HCT116 (cell line): ENCODE measurements around the gene SVBP. TPM values are rescaled to one million over a fixed set of nuclear protein-coding genes. Genes with fewer than 3 reads are reported as not detected.
A peak's percentile ranks its signal among the peaks of the same experiment; 100 is the strongest.

Source experiments
- ATAC-seq: fragments of 200-7000 bp; cut with Tn5 transposase; 2 replicates; pipeline ENCODE4 v1.9.1; 2020; ENCODE audit warnings: mild to moderate bottlenecking, moderate library complexity
- Bru-seq: library from RNA; stranded (reverse); fragments of 400-500 nt; gene quantifications from one replicate; lab custom pipeline; 2021; lab: Mats Ljungman, UMichigan
- BruChase-seq, 2 experiments: library from RNA; stranded (reverse); fragments of 400-500 nt; gene quantifications; one replicate each; lab custom pipeline; 2021; lab: Mats Ljungman, UMichigan
- BruUV-seq: library from RNA; stranded (reverse); fragments of 400-500 nt; replicated peaks from 2 replicates; lab custom pipeline; 2021; lab: Mats Ljungman, UMichigan
- CTCF ChIA-PET: fragments of 300-600 bp; sonication (Branson Sonifier 250); formaldehyde crosslinking; loops from one replicate; lab custom pipeline; 2021; ENCODE audit warnings: antibody characterized with exemption; lab: Charles Lee
- POLR2A ChIA-PET: fragments of 300-600, 350-600 bp; sonication (Branson Sonifier 250); formaldehyde crosslinking; loops from one replicate; lab custom pipeline; 2021; ENCODE audit warnings: antibody characterized with exemption; lab: Charles Lee
- RAD21 ChIA-PET, 2 experiments: fragments of 300-600 bp; sonication (Branson Sonifier 250); formaldehyde crosslinking; loops; one replicate each; lab custom pipeline; 2023; ENCODE audit warnings: low total read pairs in 2 of 2; ENCODE audit not compliant: uncharacterized antibody in 2 of 2, unreplicated experiment in 2 of 2, low non-redundant PET in 1 of 2; lab: Charles Lee
- DNase-seq: peaks from one replicate; pipeline ENCODE4 v3.0.0-alpha.2; 2010; ENCODE audit warnings: low read depth, low spot score
- H2AFZ ChIP-seq: fragments of 200-600 bp; shearing (Covaris generic), sonication (generic); 2 replicates; pipeline ENCODE4 v1.6.1; 2017; ENCODE audit warnings: low read depth, mixed run types, mixed read lengths, antibody characterized with exemption, low read length; ENCODE audit not compliant: poor library complexity, severe bottlenecking
- H3K27ac ChIP-seq: 2 replicates; pipeline ENCODE4 v1.5.1; 2012; ENCODE audit warnings: low read depth, low read length
- H3K27me3 ChIP-seq: fragments of 200-600 bp; sonication (generic); 2 replicates; pipeline ENCODE4 v1.6.1; 2016; ENCODE audit warnings: mixed run types, low read length, mixed read lengths; ENCODE audit not compliant: insufficient read depth
- H3K36me3 ChIP-seq, 2 experiments: fragments of 200-500 bp in 1 of 2; fragments of 200-600 bp in 1 of 2; sonication (Bioruptor generic) in 1 of 2; sonication (generic) in 1 of 2; 2 replicates each; pipeline versions ENCODE4 v1.5.1 to v1.6.1; 2014 to 2016; ENCODE audit warnings: low read length in 2 of 2, inconsistent platforms in 1 of 2, mixed read lengths in 1 of 2, mixed run types in 1 of 2; ENCODE audit not compliant: insufficient read depth in 2 of 2, control insufficient read depth in 1 of 2
- H3K4me1 ChIP-seq, 2 experiments: fragments of 200-600 bp in 1 of 2; sonication (generic) in 1 of 2; 2 replicates each; pipeline versions ENCODE4 v1.5.1 to v1.6.1; 2012 to 2017; ENCODE audit warnings: low read length in 2 of 2, inconsistent platforms in 1 of 2, mild to moderate bottlenecking in 1 of 2, mixed read lengths in 1 of 2, mixed run types in 1 of 2, moderate library complexity in 1 of 2; ENCODE audit not compliant: insufficient read depth in 2 of 2, control insufficient read depth in 1 of 2
- H3K4me2 ChIP-seq: fragments of 200-600 bp; sonication (generic); 2 replicates; pipeline ENCODE4 v1.6.1; 2017; ENCODE audit warnings: mixed run types, low read length, mixed read lengths
- H3K4me3 ChIP-seq, 2 experiments: fragments of 200-600 bp in 1 of 2; sonication (generic) in 1 of 2; replicated peaks in 1 of 2; 2 replicates each; pipeline ENCODE4 v1.5.1; 2011 to 2016; ENCODE audit warnings: low read length in 2 of 2, control low read depth in 1 of 2, low read depth in 1 of 2, mild to moderate bottlenecking in 1 of 2, mixed read lengths in 1 of 2, mixed run types in 1 of 2
- H3K79me2 ChIP-seq: fragments of 200-600 bp; sonication (generic); 2 replicates; pipeline ENCODE4 v1.6.1; 2017; ENCODE audit warnings: mild to moderate bottlenecking, mixed run types, low read length, moderate library complexity, mixed read lengths; ENCODE audit not compliant: insufficient read depth
- H3K9ac ChIP-seq: fragments of 200-600 bp; sonication (generic); 2 replicates; pipeline ENCODE4 v1.6.1; 2016; ENCODE audit warnings: low read length, mixed read lengths
- H3K9me2 ChIP-seq: fragments of 200-600 bp; sonication (generic), shearing (Covaris generic); 2 replicates; pipeline ENCODE4 v1.6.1; 2017; ENCODE audit warnings: mixed run types, mild to moderate bottlenecking, moderate library complexity; ENCODE audit not compliant: insufficient read depth
- H3K9me3 ChIP-seq, 2 experiments: fragments of 200-500 bp in 1 of 2; fragments of 200-600 bp in 1 of 2; sonication (Bioruptor generic) in 1 of 2; sonication (generic) in 1 of 2; 2 replicates each; pipeline ENCODE4 v1.6.1; 2014 to 2017; ENCODE audit warnings: low read length in 2 of 2, mixed read lengths in 2 of 2, inconsistent platforms in 1 of 2, low read depth in 1 of 2, mild to moderate bottlenecking in 1 of 2, mixed run types in 1 of 2, moderate library complexity in 1 of 2; ENCODE audit not compliant: control insufficient read depth in 1 of 2, insufficient read depth in 1 of 2
- H4K20me1 ChIP-seq: fragments of 200-600 bp; sonication (generic), shearing (Covaris generic); 2 replicates; pipeline ENCODE4 v1.6.1; 2017; ENCODE audit warnings: mixed run types, mild to moderate bottlenecking, moderate library complexity; ENCODE audit not compliant: insufficient read depth
- CBX3 ChIP-seq: IDR thresholded peaks from 2 replicates; pipeline ENCODE4 v1.6.1; 2012; ENCODE audit warnings: low read depth
- ELF1 ChIP-seq: IDR thresholded peaks from 2 replicates; pipeline ENCODE4 v1.6.1; 2012; ENCODE audit warnings: low read depth, borderline replicate concordance
- POLR2AphosphoS5 ChIP-seq: IDR thresholded peaks from 2 replicates; pipeline ENCODE4 v1.6.1; 2011; ENCODE audit warnings: mild to moderate bottlenecking, low read depth, low read length, moderate library complexity
- SP1 ChIP-seq: IDR thresholded peaks from 2 replicates; pipeline ENCODE4 v1.6.1; 2012; ENCODE audit warnings: low read depth
- YY1 ChIP-seq: IDR thresholded peaks from 2 replicates; pipeline ENCODE4 v1.6.1; 2011; ENCODE audit warnings: low read length, low read depth, moderate library complexity, mild to moderate bottlenecking; ENCODE audit not compliant: insufficient replicate concordance; ENCODE audit errors: extremely low read depth
- ZFX ChIP-seq: fragments of 450-650 bp; IDR thresholded peaks from 2 replicates; pipeline ENCODE4 v1.6.1; 2017
- intact Hi-C: fragments of 100-400 bp; cut with micrococcal nuclease; formaldehyde crosslinking; loops from 2 replicates; pipeline ENCODE4 v1.10.0; 2022
- long read RNA-seq: library from polyadenylated mRNA; unstranded; transcript quantifications from one replicate; pipeline ENCODE4 v2.0.0, GENCODE V29; 2021; ENCODE audit not compliant: unreplicated experiment
- polyA plus RNA-seq: library from polyadenylated mRNA; unstranded; fragments of >200 nt; gene quantifications from 2 replicates; pipeline ENCODE4 v1.2.1, GENCODE V29; 2012; ENCODE audit warnings: missing spikeins
- total RNA-seq: library from RNA; stranded (reverse); gene quantifications from one replicate; pipeline ENCODE4 v1.2.1, GENCODE V29; 2021; ENCODE audit not compliant: unreplicated experiment
- TF ChIP-seq, protein P1 (sequence below): IDR thresholded peaks from 2 replicates; pipeline ENCODE4 v1.6.1; 2012

Gene SVBP, protein sequence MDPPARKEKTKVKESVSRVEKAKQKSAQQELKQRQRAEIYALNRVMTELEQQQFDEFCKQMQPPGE
- total RNA-seq = 14.4 TPM
- polyA plus RNA-seq = 9.3 and 14.1 TPM in 2 replicates
- percentile 65 among the genes with signal in this experiment for Bru-seq, nascent RNA
- percentile 59 among the genes with signal in this experiment for BruChase-seq, experiment 1, labeled RNA remaining after a 6-hour chase
- BruChase-seq, experiment 2, labeled RNA remaining after a 2-hour chase = percentile 47 among the genes with signal in this experiment
- long read RNA-seq, transcript SVBP-201 (3 exons, 658 nt) = major isoform, 9 of 12 reads
- long read RNA-seq, partial matches to known transcripts = 1 of 12 reads
- long read RNA-seq, other reads (novel, unspliced or antisense) = 2 of 12 reads

DNA sequence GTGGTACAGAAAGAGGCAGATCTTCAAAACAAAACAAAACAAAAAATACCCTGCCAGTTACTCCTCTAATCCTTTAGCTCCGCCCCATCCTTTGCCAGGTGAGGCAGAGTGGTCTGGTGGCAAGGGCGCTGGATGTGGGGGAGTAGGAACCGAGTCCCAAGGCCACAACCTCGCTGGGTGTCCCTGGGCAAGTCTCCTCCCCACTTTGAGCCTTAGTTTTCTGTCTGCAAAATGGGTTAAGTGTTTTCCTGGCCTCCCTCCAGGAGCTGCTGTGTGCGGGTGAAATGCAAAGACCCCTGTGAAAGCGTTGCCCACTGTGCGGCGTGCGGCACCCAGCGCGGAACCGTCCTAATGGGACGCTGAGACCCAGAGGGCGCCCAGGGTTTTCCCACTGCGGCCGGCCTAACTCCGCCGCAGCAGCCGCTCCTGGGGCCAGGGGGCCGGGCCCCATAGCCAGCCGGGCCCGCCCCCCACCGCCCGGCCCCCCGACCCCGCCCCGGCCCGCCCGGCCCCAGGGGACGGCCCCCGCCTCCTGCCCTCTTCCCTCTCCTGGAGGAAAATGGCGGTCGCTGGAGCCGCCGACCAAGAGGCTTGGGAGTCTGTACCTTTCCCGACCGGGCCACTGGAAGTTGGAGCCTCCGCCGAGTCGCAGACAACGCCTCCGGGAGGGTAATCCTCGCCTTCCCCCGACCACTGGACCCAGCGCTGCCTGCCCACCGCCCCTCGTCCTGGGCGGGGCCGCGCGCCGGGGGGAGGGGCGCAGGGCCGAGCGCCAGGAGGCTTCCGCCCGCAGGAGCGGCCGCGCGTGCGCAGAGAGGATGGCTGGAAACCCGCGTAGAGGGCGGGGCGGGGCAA lies at the start of gene SVBP, which contains the start of gene ERMAP:
Gene SVBP, minus strand, starts transcription at position 813 of the 855 bp plus-strand sequence. CDS start 853 bp downstream, outside the sequence.
Gene ERMAP, plus strand, starts transcription at position 538 of the 855 bp plus-strand sequence. CDS start 13,327 bp downstream, outside the sequence.
- H3K9me2 ChIP-seq = no peaks in the 10 kb centered on the region
- ChIA-PET CTCF (interaction anchor here (1.2 to 1.4 kb wide), 2 partner anchors 29 to 96 kb away, joined by 3 read pairs; partner anchors contain the start of gene ZNF691), RAD21 (interaction anchor here in 1 of 2 experiments (0.7 to 1.6 kb wide), 2 partner anchors 39 to 257 kb away, joined by 3 to 5 read pairs; no protein-coding TSS in a partner anchor), POLR2A (interaction anchor here (0.6 to 3.3 kb wide), 5 partner anchors 9 to 38 kb away, joined by 3 to 14 read pairs (median 5); partner anchors contain the start of gene ZNF691)
- H3K9ac ChIP-seq = peak within 1 kb of the TSS; percentile 85
- peak within 1 kb of the TSS; percentile 92 for H3K27ac ChIP-seq
- H3K36me3 ChIP-seq = no peaks in the 10 kb centered on the region
- H3K79me2 ChIP-seq = 0 out of 2 replicates have a peak, but pooled peaks cover 3% of the 10 kb centered on the region
- BruUV-seq = no TSS peak
- DNase-seq = peak; percentile 64
- H4K20me1 ChIP-seq = no peaks in the 10 kb centered on the region
- peak within 1 kb of the TSS; percentile 97 for H3K4me2 ChIP-seq
- intact Hi-C loops = no loop called here
- no peaks in the 10 kb centered on the region for H3K27me3 ChIP-seq
- peak; percentile 94 for ATAC-seq
- peak within 1 kb of the TSS; percentile 76 to 82 for H3K4me3 ChIP-seq
- H3K9me3 ChIP-seq = no peaks in the 10 kb centered on the region
- H2AFZ ChIP-seq = peak within 1 kb of the TSS; percentile 83
- TF ChIP-seq CBX3 = no peak
- TF ChIP-seq ZFX = peak; percentile 29; the same call in 1 of the 2 replicates
- no peak for TF ChIP-seq ELF1
- TF ChIP-seq YY1 = peak; percentile 91
- peak; percentile 78 for TF ChIP-seq POLR2AphosphoS5
- TF ChIP-seq, protein P1, sequence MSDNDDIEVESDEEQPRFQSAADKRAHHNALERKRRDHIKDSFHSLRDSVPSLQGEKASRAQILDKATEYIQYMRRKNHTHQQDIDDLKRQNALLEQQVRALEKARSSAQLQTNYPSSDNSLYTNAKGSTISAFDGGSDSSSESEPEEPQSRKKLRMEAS = no peak
- TF ChIP-seq SP1 = peak; percentile 48; the same call in 1 of the 2 replicates
- H3K4me1 ChIP-seq = peaks cover 11 to 25% of the 10 kb centered on the region in 2 experiments; a peak in 3 of 4 replicates
